ENCODE measurements around the gene ATG10.

DNA sequence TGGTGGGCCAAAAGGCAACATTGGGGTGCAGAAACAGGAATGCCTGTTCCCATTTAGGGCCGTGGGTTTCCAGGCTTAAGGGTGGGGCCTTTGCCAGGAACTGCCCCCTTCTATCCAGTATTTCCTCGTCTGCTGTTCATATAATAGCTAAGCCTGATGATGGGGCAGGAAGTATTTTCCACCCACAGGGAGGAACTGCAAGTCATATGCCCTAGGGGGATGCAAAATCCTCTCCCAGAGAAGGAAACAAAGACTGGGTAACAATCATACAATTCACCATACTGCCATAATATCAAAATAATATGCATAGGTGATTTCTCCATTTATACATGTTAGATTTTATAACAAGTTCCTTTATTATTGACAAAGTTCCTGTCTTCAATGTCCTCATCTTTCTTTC is 326.8 kb downstream of the ATG10 start:
- no peak for TF ChIP-seq POLR2A (IDR thresholded peaks at IDR 0.05)
- TF ChIP-seq, protein P1, sequence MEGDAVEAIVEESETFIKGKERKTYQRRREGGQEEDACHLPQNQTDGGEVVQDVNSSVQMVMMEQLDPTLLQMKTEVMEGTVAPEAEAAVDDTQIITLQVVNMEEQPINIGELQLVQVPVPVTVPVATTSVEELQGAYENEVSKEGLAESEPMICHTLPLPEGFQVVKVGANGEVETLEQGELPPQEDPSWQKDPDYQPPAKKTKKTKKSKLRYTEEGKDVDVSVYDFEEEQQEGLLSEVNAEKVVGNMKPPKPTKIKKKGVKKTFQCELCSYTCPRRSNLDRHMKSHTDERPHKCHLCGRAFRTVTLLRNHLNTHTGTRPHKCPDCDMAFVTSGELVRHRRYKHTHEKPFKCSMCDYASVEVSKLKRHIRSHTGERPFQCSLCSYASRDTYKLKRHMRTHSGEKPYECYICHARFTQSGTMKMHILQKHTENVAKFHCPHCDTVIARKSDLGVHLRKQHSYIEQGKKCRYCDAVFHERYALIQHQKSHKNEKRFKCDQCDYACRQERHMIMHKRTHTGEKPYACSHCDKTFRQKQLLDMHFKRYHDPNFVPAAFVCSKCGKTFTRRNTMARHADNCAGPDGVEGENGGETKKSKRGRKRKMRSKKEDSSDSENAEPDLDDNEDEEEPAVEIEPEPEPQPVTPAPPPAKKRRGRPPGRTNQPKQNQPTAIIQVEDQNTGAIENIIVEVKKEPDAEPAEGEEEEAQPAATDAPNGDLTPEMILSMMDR (IDR thresholded peaks at IDR 0.05), result no peak

Measured in heart left ventricle (tissue), 13 donors.